ENCODE data around the gene GCGR. TPM values are rescaled to one million over a fixed set of nuclear protein-coding genes. Genes with fewer than 3 reads are reported as not detected.

Gene GCGR
- total and polyA plus RNA-seq, 2 of the 13 experiments (the other 11 are each of a cell fraction or from before 2014, with no cell fraction given) = 0.04 to 0.13 TPM

DNA sequence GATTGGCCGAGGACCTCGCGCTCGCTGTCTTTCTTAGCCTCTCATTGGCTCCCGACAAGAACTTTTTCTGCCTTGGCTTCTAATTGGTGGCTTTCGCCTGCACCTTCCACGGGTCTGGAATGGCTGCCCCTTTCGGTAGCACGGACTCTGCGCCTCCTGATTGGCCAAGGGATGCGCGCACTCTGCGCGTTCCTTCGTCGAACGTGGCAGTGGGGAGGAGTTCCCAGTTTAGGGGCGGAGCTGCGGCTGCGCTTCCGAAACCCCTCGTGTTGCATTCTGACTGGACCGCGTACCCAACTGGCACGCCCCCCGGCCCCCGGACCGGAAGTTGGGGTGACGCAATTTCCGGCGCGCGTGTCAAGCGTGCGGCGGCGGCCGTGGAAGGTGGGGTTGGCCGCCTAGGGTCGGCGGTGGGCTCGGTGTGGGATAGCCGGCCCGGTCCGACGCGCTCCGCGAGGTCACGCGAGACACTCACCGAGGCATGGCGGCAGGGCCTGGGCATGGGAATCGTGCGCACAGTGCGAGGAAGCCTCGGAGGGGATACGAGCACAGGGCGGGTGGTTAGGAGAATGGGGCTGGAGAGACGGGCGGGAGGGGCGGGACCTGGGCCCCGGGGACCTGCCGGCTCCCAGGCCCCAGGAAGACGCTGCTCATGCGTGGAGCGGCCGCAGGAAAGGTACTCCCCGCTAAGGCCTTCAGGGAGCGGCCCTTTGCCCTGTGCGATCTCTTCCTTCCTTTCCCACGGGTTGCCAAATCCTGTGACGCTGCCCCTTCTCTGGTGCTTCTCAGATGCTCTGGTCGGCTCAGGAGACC, 57.0 kb downstream of the GCGR start (continued):
- peak; percentile 94 for TF ChIP-seq ZFX (CRISPR knock-in tag; IDR thresholded peaks at IDR 0.05; ENCODE audit: low read depth)
- no peak for TF ChIP-seq HOXA7 (CRISPR knock-in tag; IDR thresholded peaks at IDR 0.05)
- peak; percentile 73; the same call in 1 of the 2 replicates for TF ChIP-seq SIN3A (IDR thresholded peaks at IDR 0.05; ENCODE audit: borderline replicate concordance, low read depth, low read length)
- TF ChIP-seq, protein P1, sequence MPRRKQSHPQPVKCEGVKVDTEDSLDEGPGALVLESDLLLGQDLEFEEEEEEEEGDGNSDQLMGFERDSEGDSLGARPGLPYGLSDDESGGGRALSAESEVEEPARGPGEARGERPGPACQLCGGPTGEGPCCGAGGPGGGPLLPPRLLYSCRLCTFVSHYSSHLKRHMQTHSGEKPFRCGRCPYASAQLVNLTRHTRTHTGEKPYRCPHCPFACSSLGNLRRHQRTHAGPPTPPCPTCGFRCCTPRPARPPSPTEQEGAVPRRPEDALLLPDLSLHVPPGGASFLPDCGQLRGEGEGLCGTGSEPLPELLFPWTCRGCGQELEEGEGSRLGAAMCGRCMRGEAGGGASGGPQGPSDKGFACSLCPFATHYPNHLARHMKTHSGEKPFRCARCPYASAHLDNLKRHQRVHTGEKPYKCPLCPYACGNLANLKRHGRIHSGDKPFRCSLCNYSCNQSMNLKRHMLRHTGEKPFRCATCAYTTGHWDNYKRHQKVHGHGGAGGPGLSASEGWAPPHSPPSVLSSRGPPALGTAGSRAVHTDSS (CRISPR knock-in tag; conservative IDR thresholded peaks at IDR 0.05) = 0 out of 2 replicates have a peak, but pooled peaks have one; percentile 37
- TF ChIP-seq, protein P2, sequence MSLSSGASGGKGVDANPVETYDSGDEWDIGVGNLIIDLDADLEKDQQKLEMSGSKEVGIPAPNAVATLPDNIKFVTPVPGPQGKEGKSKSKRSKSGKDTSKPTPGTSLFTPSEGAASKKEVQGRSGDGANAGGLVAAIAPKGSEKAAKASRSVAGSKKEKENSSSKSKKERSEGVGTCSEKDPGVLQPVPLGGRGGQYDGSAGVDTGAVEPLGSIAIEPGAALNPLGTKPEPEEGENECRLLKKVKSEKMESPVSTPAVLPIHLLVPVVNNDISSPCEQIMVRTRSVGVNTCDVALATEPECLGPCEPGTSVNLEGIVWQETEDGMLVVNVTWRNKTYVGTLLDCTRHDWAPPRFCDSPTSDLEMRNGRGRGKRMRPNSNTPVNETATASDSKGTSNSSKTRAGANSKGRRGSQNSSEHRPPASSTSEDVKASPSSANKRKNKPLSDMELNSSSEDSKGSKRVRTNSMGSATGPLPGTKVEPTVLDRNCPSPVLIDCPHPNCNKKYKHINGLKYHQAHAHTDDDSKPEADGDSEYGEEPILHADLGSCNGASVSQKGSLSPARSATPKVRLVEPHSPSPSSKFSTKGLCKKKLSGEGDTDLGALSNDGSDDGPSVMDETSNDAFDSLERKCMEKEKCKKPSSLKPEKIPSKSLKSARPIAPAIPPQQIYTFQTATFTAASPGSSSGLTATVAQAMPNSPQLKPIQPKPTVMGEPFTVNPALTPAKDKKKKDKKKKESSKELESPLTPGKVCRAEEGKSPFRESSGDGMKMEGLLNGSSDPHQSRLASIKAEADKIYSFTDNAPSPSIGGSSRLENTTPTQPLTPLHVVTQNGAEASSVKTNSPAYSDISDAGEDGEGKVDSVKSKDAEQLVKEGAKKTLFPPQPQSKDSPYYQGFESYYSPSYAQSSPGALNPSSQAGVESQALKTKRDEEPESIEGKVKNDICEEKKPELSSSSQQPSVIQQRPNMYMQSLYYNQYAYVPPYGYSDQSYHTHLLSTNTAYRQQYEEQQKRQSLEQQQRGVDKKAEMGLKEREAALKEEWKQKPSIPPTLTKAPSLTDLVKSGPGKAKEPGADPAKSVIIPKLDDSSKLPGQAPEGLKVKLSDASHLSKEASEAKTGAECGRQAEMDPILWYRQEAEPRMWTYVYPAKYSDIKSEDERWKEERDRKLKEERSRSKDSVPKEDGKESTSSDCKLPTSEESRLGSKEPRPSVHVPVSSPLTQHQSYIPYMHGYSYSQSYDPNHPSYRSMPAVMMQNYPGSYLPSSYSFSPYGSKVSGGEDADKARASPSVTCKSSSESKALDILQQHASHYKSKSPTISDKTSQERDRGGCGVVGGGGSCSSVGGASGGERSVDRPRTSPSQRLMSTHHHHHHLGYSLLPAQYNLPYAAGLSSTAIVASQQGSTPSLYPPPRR (CRISPR knock-in tag; IDR thresholded peaks at IDR 0.05; ENCODE audit: borderline replicate concordance) = 0 out of 2 replicates have a peak, but pooled peaks have one; percentile 48
- no peak for TF ChIP-seq SMARCC2 (IDR thresholded peaks at IDR 0.05)
- TF ChIP-seq SRY (CRISPR knock-in tag; IDR thresholded peaks at IDR 0.05) = peak; percentile 91
- TF ChIP-seq NFKB2 (CRISPR knock-in tag; IDR thresholded peaks at IDR 0.05; ENCODE audit: borderline replicate concordance) = peak; percentile 98; the same call in 1 of the 2 replicates
- peak; percentile 85; the same call in 1 of the 2 replicates for TF ChIP-seq ZFP90 (CRISPR knock-in tag; IDR thresholded peaks at IDR 0.05; ENCODE audit: borderline replicate concordance)
- TF ChIP-seq, protein P3, sequence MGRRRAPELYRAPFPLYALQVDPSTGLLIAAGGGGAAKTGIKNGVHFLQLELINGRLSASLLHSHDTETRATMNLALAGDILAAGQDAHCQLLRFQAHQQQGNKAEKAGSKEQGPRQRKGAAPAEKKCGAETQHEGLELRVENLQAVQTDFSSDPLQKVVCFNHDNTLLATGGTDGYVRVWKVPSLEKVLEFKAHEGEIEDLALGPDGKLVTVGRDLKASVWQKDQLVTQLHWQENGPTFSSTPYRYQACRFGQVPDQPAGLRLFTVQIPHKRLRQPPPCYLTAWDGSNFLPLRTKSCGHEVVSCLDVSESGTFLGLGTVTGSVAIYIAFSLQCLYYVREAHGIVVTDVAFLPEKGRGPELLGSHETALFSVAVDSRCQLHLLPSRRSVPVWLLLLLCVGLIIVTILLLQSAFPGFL (CRISPR knock-in tag; IDR thresholded peaks at IDR 0.05) = no peak
- peak; percentile 69 for TF ChIP-seq TAF15 (IDR thresholded peaks at IDR 0.05; ENCODE audit: low read depth, low read length, poor library complexity, severe bottlenecking)
- TF ChIP-seq FOXA3 (CRISPR knock-in tag; IDR thresholded peaks at IDR 0.05) = peak; percentile 64; the same call in 1 of the 2 replicates
- no peak for TF ChIP-seq NR1H2 (CRISPR knock-in tag; IDR thresholded peaks at IDR 0.05; ENCODE audit: borderline replicate concordance, low read depth)
- TF ChIP-seq ARHGAP35 (CRISPR knock-in tag; IDR thresholded peaks at IDR 0.05; ENCODE audit: borderline replicate concordance) = peak; percentile 84
- no peak for TF ChIP-seq HDAC6 (IDR thresholded peaks at IDR 0.05; ENCODE audit: low read depth, low read length)

All from HepG2 (cell line).